Coronary artery (tissue), 2 donors: ENCODE results near the gene TPCN1.
A peak's percentile ranks its signal among the peaks of the same experiment; 100 is the strongest.

Experiments
- DNase-seq: peaks from one replicate; pipeline ENCODE4 v3.0.0-alpha.2; 2017; ENCODE audit warnings: low spot score
- H3K27ac ChIP-seq, 2 donors: fragments of 200-600 bp; sonication (generic); one replicate each; pipeline ENCODE4 v1.5.1; 2016 to 2019
- H3K4me3 ChIP-seq: fragments of 200-600 bp; sonication (generic); 2 replicates; pipeline ENCODE4 v1.5.1; 2016; ENCODE audit warnings: mild to moderate bottlenecking, moderate library complexity
- CTCF ChIP-seq: fragments of 200-600 bp; sonication (generic); IDR thresholded peaks from one replicate; pipeline ENCODE4 v1.5.1; 2019; ENCODE audit warnings: antibody characterized with exemption

The TPCN1 gene

GRCh38 chr12:113262710-113263109 lies 41.4 kb downstream of the TPCN1 start:
- H3K27ac ChIP-seq = peak overlapping the region in 1 of 2 donors; percentile 47
- TF ChIP-seq CTCF = no peak
- no peak for DNase-seq

GRCh38 chr12:113263431-113263963 lies 42.2 kb downstream of the TPCN1 start:
- no peak for DNase-seq
- Histone ChIP-seq H3K27ac (no peak overlapping the region), H3K4me3 (no peak overlapping the region)
- TF ChIP-seq CTCF = no peak

More at GRCh38 chr12:113262710-113263109, 41.4 kb downstream of the TPCN1 start:
- no peak overlapping the region for H3K4me3 ChIP-seq

GRCh38 chr12:113266106-113266895 lies 45.0 kb downstream of the TPCN1 start:
- no peak for TF ChIP-seq CTCF
- H3K27ac ChIP-seq = no peak overlapping the region
- no peak for DNase-seq
- no peak overlapping the region for H3K4me3 ChIP-seq

- DNase-seq = no peak
- Histone ChIP-seq H3K4me3 (no peak overlapping the region), H3K27ac (no peak overlapping the region)
- no peak for TF ChIP-seq CTCF
Observed at GRCh38 chr12:113267621-113268020, 46.4 kb downstream of the TPCN1 start.

- H3K27ac ChIP-seq = no peak overlapping the region
- H3K4me3 ChIP-seq = no peak overlapping the region
- no peak for DNase-seq
- no peak for TF ChIP-seq CTCF
Observed at GRCh38 chr12:113268136-113268535, 46.9 kb downstream of the TPCN1 start.

GRCh38 chr12:113268621-113269020 lies 47.4 kb downstream of the TPCN1 start:
- H3K4me3 ChIP-seq = no peak overlapping the region
- DNase-seq = no peak
- TF ChIP-seq CTCF = no peak
- peak overlapping the region in 1 of 2 donors; percentile 40 for H3K27ac ChIP-seq
